ENCODE results near the gene SLC25A1. TPM values are rescaled to one million over a fixed set of nuclear protein-coding genes. Genes with fewer than 3 reads are reported as not detected.

The SLC25A1 gene
- total and polyA plus RNA-seq, 4 donors: 36.7 to 51.6 (median 47.6) TPM

- WGBS, 2 donors: 93 to 94% methylated on average over 21 of the region's 21 CpGs
These were observed 44.2 kb downstream of the SLC25A1 start for GRCh38 chr22:19134176-19134831.

DNA sequence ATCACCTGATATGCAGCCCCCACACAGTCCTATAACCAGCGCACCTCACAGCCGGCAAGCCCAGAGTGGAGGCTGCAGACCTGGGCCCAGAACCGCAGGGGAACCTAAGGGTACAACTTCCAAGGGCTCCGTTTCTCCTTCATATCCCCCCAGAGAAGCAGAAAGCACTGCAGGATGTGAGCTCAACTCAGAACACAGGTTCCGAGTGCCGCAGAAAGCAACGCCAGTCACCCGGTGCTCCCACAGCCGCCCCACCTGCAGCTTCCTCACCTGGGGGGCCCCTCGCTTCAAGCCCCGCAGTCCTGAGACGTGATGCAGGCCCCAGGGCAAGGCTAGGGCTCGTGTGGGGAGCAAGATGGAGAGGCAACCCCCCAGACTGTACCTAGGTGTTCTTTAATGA is 45.0 kb downstream of the SLC25A1 start:
- H3K4me1 ChIP-seq (ENCODE audit: control insufficient read depth in 1 of 2, insufficient read depth in 2 of 2, low read length in 2 of 2): no peaks in the 10 kb centered on the region
- no peak for DNase-seq
- no peak overlapping the region for H3K27ac ChIP-seq (ENCODE audit: low read depth in 1 of 2, low read length in 2 of 2)
- H3K36me3 ChIP-seq (ENCODE audit: control insufficient read depth in 1 of 2, insufficient read depth in 2 of 2, low read length in 1 of 2): peaks cover 0 to 3% of the 10 kb centered on the region in 2 donors
- H3K9me3 ChIP-seq (ENCODE audit: control insufficient read depth, low read length): no peaks in the 10 kb centered on the region
- no peaks in the 10 kb centered on the region for H3K27me3 ChIP-seq (ENCODE audit: control insufficient read depth in 1 of 2, insufficient read depth in 2 of 2, low read length in 1 of 2)
- no peak overlapping the region for H3K4me3 ChIP-seq (ENCODE audit: low read length in 2 of 2)
- intact Hi-C loops (cut with DNase I): no loop called here
- no peak for ATAC-seq (ENCODE audit: low FRiP score)
- WGBS, 2 donors: 88 to 95% methylated on average over 13 of the region's 13 CpGs

More at GRCh38 chr22:19134176-19134831, 44.2 kb downstream of the SLC25A1 start:
- H3K4me1 ChIP-seq (ENCODE audit: control insufficient read depth in 1 of 2, insufficient read depth in 2 of 2, low read length in 2 of 2): no peaks in the 10 kb centered on the region
- no peak overlapping the region for H3K4me3 ChIP-seq (ENCODE audit: low read length in 2 of 2)
- intact Hi-C loops (cut with DNase I): no loop called here
- H3K36me3 ChIP-seq (ENCODE audit: control insufficient read depth in 1 of 2, insufficient read depth in 2 of 2, low read length in 1 of 2): peaks cover 0 to 5% of the 10 kb centered on the region in 2 donors
- DNase-seq (no peak), ATAC-seq (ENCODE audit: low FRiP score) (no peak)
- no peaks in the 10 kb centered on the region for H3K9me3 ChIP-seq (ENCODE audit: control insufficient read depth, low read length)
- no peaks in the 10 kb centered on the region for H3K27me3 ChIP-seq (ENCODE audit: control insufficient read depth in 1 of 2, insufficient read depth in 2 of 2, low read length in 1 of 2)
- H3K27ac ChIP-seq (ENCODE audit: low read depth in 1 of 2, low read length in 2 of 2): no peak overlapping the region

DNA sequence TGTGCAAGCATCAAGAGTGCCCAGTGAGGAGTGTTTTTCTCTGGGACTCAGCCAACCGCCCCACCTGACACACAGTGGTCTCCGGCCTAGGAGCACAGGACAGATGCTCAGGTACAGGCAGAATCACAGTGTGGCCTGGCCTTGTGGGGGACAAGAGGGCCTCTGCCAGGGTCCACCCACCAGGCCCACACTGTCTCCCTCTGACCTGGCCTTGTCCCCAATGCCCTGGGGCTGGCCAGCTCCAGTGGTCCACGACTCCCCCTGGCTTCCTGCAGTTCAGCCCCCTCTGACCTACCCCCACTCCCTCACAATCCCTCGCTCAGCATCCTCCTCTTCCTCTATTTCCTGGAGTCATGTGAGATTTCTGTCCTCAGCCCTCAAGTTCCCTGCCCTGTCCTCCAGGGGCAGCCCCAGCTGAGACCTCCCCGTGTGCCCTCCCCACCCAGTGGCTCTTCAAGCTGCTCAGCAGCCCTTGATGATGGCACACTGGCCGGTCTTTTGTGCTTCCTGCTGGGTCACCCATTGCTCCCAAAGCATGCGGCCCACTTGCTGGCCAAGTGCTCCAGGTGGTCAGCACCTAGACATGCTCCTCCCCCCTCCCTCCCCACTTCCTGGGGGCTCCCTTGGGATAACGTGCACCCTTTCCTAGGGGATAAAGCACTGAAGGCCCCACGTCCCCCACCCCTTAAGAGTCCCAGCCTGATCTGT is 45.7 kb downstream of the SLC25A1 start:
- DNase-seq: no peak
- 86 to 89% methylated on average over 9 of the region's 9 CpGs for WGBS, 2 donors
- no peaks in the 10 kb centered on the region for H3K27me3 ChIP-seq (ENCODE audit: control insufficient read depth in 1 of 2, insufficient read depth in 2 of 2, low read length in 1 of 2)
- intact Hi-C loops (cut with DNase I): no loop called here
- H3K9me3 ChIP-seq (ENCODE audit: control insufficient read depth, low read length): no peaks in the 10 kb centered on the region
- no peak for ATAC-seq (ENCODE audit: low FRiP score)
- no peaks in the 10 kb centered on the region for H3K4me1 ChIP-seq (ENCODE audit: control insufficient read depth in 1 of 2, insufficient read depth in 2 of 2, low read length in 2 of 2)
- H3K4me3 ChIP-seq (ENCODE audit: low read length in 2 of 2): no peak overlapping the region
- peaks cover 0 to 3% of the 10 kb centered on the region in 2 donors for H3K36me3 ChIP-seq (ENCODE audit: control insufficient read depth in 1 of 2, insufficient read depth in 2 of 2, low read length in 1 of 2)
- no peak overlapping the region for H3K27ac ChIP-seq (ENCODE audit: low read depth in 1 of 2, low read length in 2 of 2)

DNA sequence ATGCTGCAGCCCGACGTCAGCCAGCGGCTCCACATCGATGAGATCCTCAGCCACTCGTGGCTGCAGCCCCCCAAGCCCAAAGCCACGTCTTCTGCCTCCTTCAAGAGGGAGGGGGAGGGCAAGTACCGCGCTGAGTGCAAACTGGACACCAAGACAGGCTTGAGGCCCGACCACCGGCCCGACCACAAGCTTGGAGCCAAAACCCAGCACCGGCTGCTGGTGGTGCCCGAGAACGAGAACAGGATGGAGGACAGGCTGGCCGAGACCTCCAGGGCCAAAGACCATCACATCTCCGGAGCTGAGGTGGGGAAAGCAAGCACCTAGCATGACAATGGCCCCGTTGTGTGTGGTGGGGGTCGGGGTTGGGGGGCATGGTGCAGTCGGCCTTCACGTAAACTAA is 46.4 kb downstream of the SLC25A1 start:
- DNase-seq (no peak), ATAC-seq (ENCODE audit: low FRiP score) (no peak)
- Histone ChIP-seq H3K27ac (ENCODE audit: low read depth in 1 of 2, low read length in 2 of 2) (no peak overlapping the region), H3K4me3 (ENCODE audit: low read length in 2 of 2) (no peak overlapping the region), H3K9me3 (ENCODE audit: control insufficient read depth, low read length) (no peaks in the 10 kb centered on the region), H3K36me3 (ENCODE audit: control insufficient read depth in 1 of 2, insufficient read depth in 2 of 2, low read length in 1 of 2) (peaks cover 0 to 3% of the 10 kb centered on the region in 2 donors), H3K4me1 (ENCODE audit: control insufficient read depth in 1 of 2, insufficient read depth in 2 of 2, low read length in 2 of 2) (no peaks in the 10 kb centered on the region), H3K27me3 (ENCODE audit: control insufficient read depth in 1 of 2, insufficient read depth in 2 of 2, low read length in 1 of 2) (no peaks in the 10 kb centered on the region)
- intact Hi-C loops (cut with DNase I): no loop called here
- WGBS, 2 donors: 94 to 96% methylated on average over 20 of the region's 20 CpGs

DNA sequence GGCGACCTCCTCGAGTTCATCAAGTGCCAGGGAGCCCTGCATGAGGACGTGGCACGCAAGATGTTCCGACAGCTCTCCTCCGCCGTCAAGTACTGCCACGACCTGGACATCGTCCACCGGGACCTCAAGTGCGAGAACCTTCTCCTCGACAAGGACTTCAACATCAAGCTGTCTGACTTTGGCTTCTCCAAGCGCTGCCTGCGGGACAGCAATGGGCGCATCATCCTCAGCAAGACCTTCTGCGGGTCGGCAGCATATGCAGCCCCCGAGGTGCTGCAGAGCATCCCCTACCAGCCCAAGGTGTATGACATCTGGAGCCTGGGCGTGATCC is 46.9 kb downstream of the SLC25A1 start:
- DNase-seq: no peak
- 96 to 97% methylated on average over 19 of the region's 19 CpGs for WGBS, 2 donors
- no peaks in the 10 kb centered on the region for H3K4me1 ChIP-seq (ENCODE audit: control insufficient read depth in 1 of 2, insufficient read depth in 2 of 2, low read length in 2 of 2)
- H3K27ac ChIP-seq (ENCODE audit: low read depth in 1 of 2, low read length in 2 of 2): no peak overlapping the region
- no peaks in the 10 kb centered on the region for H3K9me3 ChIP-seq (ENCODE audit: control insufficient read depth, low read length)
- H3K27me3 ChIP-seq (ENCODE audit: control insufficient read depth in 1 of 2, insufficient read depth in 2 of 2, low read length in 1 of 2): no peaks in the 10 kb centered on the region
- peaks cover 0 to 3% of the 10 kb centered on the region in 2 donors for H3K36me3 ChIP-seq (ENCODE audit: control insufficient read depth in 1 of 2, insufficient read depth in 2 of 2, low read length in 1 of 2)
- intact Hi-C loops (cut with DNase I): no loop called here
- no peak overlapping the region for H3K4me3 ChIP-seq (ENCODE audit: low read length in 2 of 2)
- no peak for ATAC-seq (ENCODE audit: low FRiP score)

- Histone ChIP-seq H3K4me3 (ENCODE audit: low read length in 2 of 2) (no peak within 1 kb of the TSS), H3K27ac (ENCODE audit: low read depth in 1 of 2, low read length in 2 of 2) (no peak within 1 kb of the TSS), H3K9me3 (ENCODE audit: control insufficient read depth, low read length) (no peaks in the 10 kb centered on the region), H3K36me3 (ENCODE audit: control insufficient read depth in 1 of 2, insufficient read depth in 2 of 2, low read length in 1 of 2) (peaks cover 0 to 3% of the 10 kb centered on the region in 2 donors), H3K4me1 (ENCODE audit: control insufficient read depth in 1 of 2, insufficient read depth in 2 of 2, low read length in 2 of 2) (no peaks in the 10 kb centered on the region), H3K27me3 (ENCODE audit: control insufficient read depth in 1 of 2, insufficient read depth in 2 of 2, low read length in 1 of 2) (no peaks in the 10 kb centered on the region)
- DNase-seq: no peak
- intact Hi-C loops (cut with DNase I): no loop called here
- ATAC-seq (ENCODE audit: low FRiP score): no peak
- WGBS, 2 donors: 82 to 84% methylated on average over 27 of the region's 27 CpGs
These were observed 47.4 kb downstream of the SLC25A1 start, which contains the start of gene TSSK2 for GRCh38 chr22:19130959-19131684. Gene TSSK2 (plus strand): TSS chr22:19131308. CDS start chr22:19131400, 92 bp downstream.

GRCh38 chr22:19129871-19130270 is 48.7 kb downstream of the SLC25A1 start:
- Histone ChIP-seq H3K36me3 (ENCODE audit: control insufficient read depth in 1 of 2, insufficient read depth in 2 of 2, low read length in 1 of 2) (peaks cover 0 to 3% of the 10 kb centered on the region in 2 donors), H3K4me1 (ENCODE audit: control insufficient read depth in 1 of 2, insufficient read depth in 2 of 2, low read length in 2 of 2) (no peaks in the 10 kb centered on the region), H3K4me3 (ENCODE audit: low read length in 2 of 2) (no peak overlapping the region), H3K9me3 (ENCODE audit: control insufficient read depth, low read length) (no peaks in the 10 kb centered on the region), H3K27ac (ENCODE audit: low read depth in 1 of 2, low read length in 2 of 2) (no peak overlapping the region), H3K27me3 (ENCODE audit: control insufficient read depth in 1 of 2, insufficient read depth in 2 of 2, low read length in 1 of 2) (no peaks in the 10 kb centered on the region)
- DNase-seq: no peak
- intact Hi-C loops (cut with DNase I): no loop called here
- 74 to 78% methylated on average over 8 of the region's 8 CpGs for WGBS, 2 donors
- ATAC-seq (ENCODE audit: low FRiP score): no peak

- DNase-seq (no peak), ATAC-seq (ENCODE audit: low FRiP score) (no peak)
- no peak overlapping the region for H3K4me3 ChIP-seq (ENCODE audit: low read length in 2 of 2)
- H3K27me3 ChIP-seq (ENCODE audit: control insufficient read depth in 1 of 2, insufficient read depth in 2 of 2, low read length in 1 of 2): no peaks in the 10 kb centered on the region
- H3K27ac ChIP-seq (ENCODE audit: low read depth in 1 of 2, low read length in 2 of 2): no peak overlapping the region
- peaks cover 0 to 3% of the 10 kb centered on the region in 2 donors for H3K36me3 ChIP-seq (ENCODE audit: control insufficient read depth in 1 of 2, insufficient read depth in 2 of 2, low read length in 1 of 2)
- H3K4me1 ChIP-seq (ENCODE audit: control insufficient read depth in 1 of 2, insufficient read depth in 2 of 2, low read length in 2 of 2): no peaks in the 10 kb centered on the region
- no peaks in the 10 kb centered on the region for H3K9me3 ChIP-seq (ENCODE audit: control insufficient read depth, low read length)
- intact Hi-C loops (cut with DNase I): no loop called here
- WGBS, 2 donors: 87 to 90% methylated on average over 7 of the region's 7 CpGs
These were observed 49.4 kb downstream of the SLC25A1 start for GRCh38 chr22:19128946-19129727.

Measured in aorta (tissue), 5 donors.